ENCODE results near the gene UFC1.
A peak's percentile ranks its signal among the peaks of the same experiment; 100 is the strongest.

UFC1 gene

DNA sequence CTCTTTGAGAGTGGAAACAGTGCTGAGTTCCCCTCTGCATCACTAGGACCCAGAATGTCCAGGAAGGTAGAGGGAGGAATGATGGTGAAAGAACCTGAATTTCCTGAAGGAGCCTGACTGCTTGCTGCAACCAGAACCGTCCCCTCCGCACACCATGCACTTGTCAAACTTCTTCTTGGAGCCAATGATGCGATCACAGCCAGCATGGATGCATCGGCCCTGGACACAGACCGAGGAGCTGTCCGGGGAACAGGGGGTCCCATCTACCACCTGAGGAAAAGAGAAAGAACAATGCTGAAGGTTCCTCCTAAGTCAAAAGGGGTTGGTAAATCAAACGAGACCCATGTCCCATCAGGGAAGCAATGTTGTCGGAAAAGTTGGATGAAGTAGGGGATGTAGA lies 38.2 kb downstream of the UFC1 start:
- no CpG with 5 or more reads among the region's 8 CpGs for WGBS, 2 donors (ENCODE audit: extremely low coverage in 2 of 2, insufficient read length in 2 of 2, insufficient replicate concordance in 1 of 2)
- H3K4me3 ChIP-seq (ENCODE audit: low read length in 2 of 2), result no peak overlapping the region

DNA sequence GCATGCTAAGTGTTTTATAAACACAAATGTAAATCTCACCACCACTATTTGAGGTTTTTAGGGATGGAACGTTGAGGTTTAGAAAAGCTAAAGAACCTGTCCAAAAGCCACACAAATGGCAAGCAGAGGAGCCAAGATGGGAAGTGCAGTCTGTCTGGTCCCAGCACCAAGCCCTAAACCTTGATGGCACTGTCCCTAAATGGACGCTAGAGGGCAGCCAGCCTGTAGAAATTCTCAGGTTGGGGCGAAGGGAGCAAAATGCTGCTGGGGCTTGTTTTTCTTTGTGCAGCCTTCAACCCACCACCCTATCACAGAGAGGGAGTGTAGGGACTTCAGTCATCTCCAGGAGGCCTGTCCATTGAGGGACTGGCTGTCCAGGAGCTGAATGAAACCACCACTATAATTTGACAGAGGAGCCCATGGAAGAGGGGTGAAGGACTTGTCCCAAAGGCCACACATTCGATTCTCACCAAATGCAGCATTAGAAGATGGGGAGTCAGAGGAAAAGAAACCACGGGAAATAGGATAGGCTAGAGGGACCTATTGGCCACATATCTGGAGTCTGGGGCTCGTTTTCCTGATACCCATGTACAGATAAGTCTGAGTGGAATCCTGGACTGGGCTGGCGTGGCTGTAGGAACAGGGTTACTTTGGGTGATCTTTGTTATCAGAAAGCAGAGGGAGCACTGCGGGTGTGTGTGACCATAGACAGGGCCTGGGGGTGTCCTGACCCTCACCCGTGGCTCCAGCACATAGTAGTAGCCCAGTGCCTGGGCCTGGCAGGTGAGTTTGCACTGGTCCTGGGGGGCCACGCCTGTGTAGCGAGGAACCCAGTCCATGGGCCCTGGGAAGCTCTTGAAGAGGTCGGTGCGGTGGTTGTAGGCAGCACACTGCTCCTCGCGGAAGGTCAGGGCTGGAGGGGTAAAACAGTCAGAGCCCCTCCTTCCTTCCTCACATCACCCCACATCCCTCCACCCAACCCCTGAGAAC lies 39.0 kb downstream of the UFC1 start:
- Histone ChIP-seq H3K4me2 (ENCODE audit: insufficient read depth, low read length, poor library complexity, severe bottlenecking) (no peak overlapping the region), H3K14ac (ENCODE audit: low read length) (no peak overlapping the region), H2BK120ac (ENCODE audit: low read depth, low read length) (no peak overlapping the region), H4K8ac (ENCODE audit: low read depth, low read length) (no peak overlapping the region), H2BK12ac (ENCODE audit: low read length) (no peak overlapping the region), H3K79me1 (ENCODE audit: low read depth, low read length) (no peaks in the 10 kb centered on the region), H2AK5ac (ENCODE audit: low read depth, low read length) (no peak overlapping the region), H2BK5ac (ENCODE audit: low read length) (no peak overlapping the region), H3K9me3 (replicated peaks in 1 of 2; ENCODE audit: control insufficient read depth in 2 of 2, insufficient read depth in 1 of 2, low read depth in 1 of 2, low read length in 2 of 2) (no peaks in the 10 kb centered on the region), H2AFZ (ENCODE audit: low read length) (peak overlapping the region; percentile 88), H4K91ac (ENCODE audit: low read depth, low read length, poor library complexity) (no peak overlapping the region), H3K27me3 (ENCODE audit: control insufficient read depth in 3 of 3, insufficient read depth in 3 of 3, low read depth in 1 of 3, low read length in 3 of 3) (no peaks in the 10 kb centered on the region), H3K9ac (ENCODE audit: low read depth, low read length, poor library complexity) (no peak overlapping the region), H3K4me1 (ENCODE audit: control insufficient read depth in 2 of 2, insufficient read depth in 1 of 2, low read depth in 1 of 2, low read length in 2 of 2) (peaks cover 9 to 12% of the 10 kb centered on the region in 2 donors), H3K4me3 (ENCODE audit: low read length in 2 of 2) (no peak overlapping the region), H3K36me3 (replicated peaks in 1 of 2; ENCODE audit: control insufficient read depth in 2 of 2, insufficient read depth in 2 of 2, low read length in 2 of 2) (peaks cover 0 to 3% of the 10 kb centered on the region in 2 donors), H2BK15ac (ENCODE audit: low read length) (peak overlapping the region; percentile 2), H3K18ac (ENCODE audit: low read length) (no peak overlapping the region), H3K23ac (ENCODE audit: low read depth, low read length, poor library complexity) (no peak overlapping the region), H3K27ac (replicated peaks; ENCODE audit: low read length) (no peak overlapping the region), H3K4ac (ENCODE audit: low read length) (no peak overlapping the region)
- WGBS, 2 donors (ENCODE audit: extremely low coverage in 2 of 2, insufficient read length in 2 of 2, insufficient replicate concordance in 1 of 2), result no CpG with 5 or more reads among the region's 15 CpGs
- no peak for DNase-seq (ENCODE audit: low spot score)

More for the DNA sequence above, 38.2 kb downstream of the UFC1 start:
- Histone ChIP-seq H2BK5ac (ENCODE audit: low read length) (no peak overlapping the region), H2AK5ac (ENCODE audit: low read depth, low read length) (no peak overlapping the region), H2BK120ac (ENCODE audit: low read depth, low read length) (no peak overlapping the region), H3K14ac (ENCODE audit: low read length) (no peak overlapping the region), H2BK15ac (ENCODE audit: low read length) (no peak overlapping the region), H4K91ac (ENCODE audit: low read depth, low read length, poor library complexity) (no peak overlapping the region), H3K27ac (replicated peaks; ENCODE audit: low read length) (no peak overlapping the region), H3K36me3 (replicated peaks in 1 of 2; ENCODE audit: control insufficient read depth in 2 of 2, insufficient read depth in 2 of 2, low read length in 2 of 2) (peaks cover 0 to 3% of the 10 kb centered on the region in 2 donors), H3K23ac (ENCODE audit: low read depth, low read length, poor library complexity) (no peak overlapping the region), H3K27me3 (ENCODE audit: control insufficient read depth in 3 of 3, insufficient read depth in 3 of 3, low read depth in 1 of 3, low read length in 3 of 3) (no peaks in the 10 kb centered on the region), H2AFZ (ENCODE audit: low read length) (peak overlapping the region; percentile 27), H3K4me2 (ENCODE audit: insufficient read depth, low read length, poor library complexity, severe bottlenecking) (no peak overlapping the region), H3K18ac (ENCODE audit: low read length) (no peak overlapping the region), H3K4me1 (ENCODE audit: control insufficient read depth in 2 of 2, insufficient read depth in 1 of 2, low read depth in 1 of 2, low read length in 2 of 2) (peaks cover 4 to 6% of the 10 kb centered on the region in 2 donors), H3K9me3 (replicated peaks in 1 of 2; ENCODE audit: control insufficient read depth in 2 of 2, insufficient read depth in 1 of 2, low read depth in 1 of 2, low read length in 2 of 2) (no peaks in the 10 kb centered on the region), H2BK12ac (ENCODE audit: low read length) (no peak overlapping the region), H3K79me1 (ENCODE audit: low read depth, low read length) (no peaks in the 10 kb centered on the region), H3K4ac (ENCODE audit: low read length) (no peak overlapping the region), H4K8ac (ENCODE audit: low read depth, low read length) (no peak overlapping the region), H3K9ac (ENCODE audit: low read depth, low read length, poor library complexity) (no peak overlapping the region)
- no peak for DNase-seq (ENCODE audit: low spot score)

DNA sequence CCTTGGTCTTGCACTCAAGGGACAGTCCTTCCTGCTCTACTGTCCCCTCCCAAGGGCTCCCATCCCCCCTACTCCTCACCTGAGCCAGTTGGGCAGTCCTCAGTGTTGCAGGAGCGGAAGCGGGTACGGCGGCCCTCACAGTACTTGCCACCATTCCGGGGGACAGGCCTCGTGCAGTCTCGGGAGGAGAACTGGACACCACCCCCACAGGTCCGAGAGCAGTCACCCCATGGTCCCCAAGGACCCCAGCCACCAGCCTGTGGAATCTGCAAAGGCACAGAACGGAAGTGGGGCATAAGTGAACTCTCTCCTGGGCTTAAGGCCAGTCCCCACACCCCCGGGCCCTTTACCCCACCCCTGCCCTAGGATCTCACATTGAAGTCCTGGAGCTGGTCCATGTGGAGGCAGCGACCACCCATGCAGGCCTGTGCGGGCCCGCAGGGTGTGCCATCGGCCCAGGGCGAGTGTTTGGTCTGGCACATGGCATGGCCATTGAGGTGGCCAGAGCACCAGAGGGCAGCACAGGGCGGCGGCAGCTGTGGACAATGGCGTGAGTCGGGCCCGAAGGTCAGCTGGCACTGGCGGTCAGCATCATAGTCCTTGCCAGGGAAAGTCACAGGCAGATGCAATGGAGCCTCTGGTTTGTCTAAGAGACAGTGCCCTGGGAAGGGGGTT lies 39.9 kb downstream of the UFC1 start:
- H2BK120ac ChIP-seq (ENCODE audit: low read depth, low read length), result no peak overlapping the region
- peaks cover 13 to 20% of the 10 kb centered on the region in 2 donors for H3K4me1 ChIP-seq (ENCODE audit: control insufficient read depth in 2 of 2, insufficient read depth in 1 of 2, low read depth in 1 of 2, low read length in 2 of 2)

DNA sequence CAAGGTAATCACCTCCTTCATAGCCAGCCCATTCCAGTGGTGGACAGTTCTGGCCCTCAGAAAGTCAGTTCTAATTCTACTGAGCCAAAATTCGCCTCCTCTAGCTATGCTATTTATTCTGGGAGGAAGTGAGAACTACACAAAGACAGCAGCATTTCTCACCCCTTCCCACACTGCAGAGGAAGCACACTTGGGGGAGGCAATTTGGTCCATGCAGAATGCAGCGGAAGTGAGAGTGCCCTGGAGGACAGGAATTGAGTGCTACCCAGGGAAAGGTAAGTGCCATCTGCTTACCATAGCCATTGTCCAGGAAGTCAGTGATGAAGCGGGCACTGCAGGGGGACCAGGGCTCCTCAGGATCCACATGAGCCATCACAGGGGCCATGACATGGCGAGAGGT lies 41.4 kb downstream of the UFC1 start:
- no peaks in the 10 kb centered on the region for H3K79me1 ChIP-seq (ENCODE audit: low read depth, low read length)
- no CpG with 5 or more reads among the region's 4 CpGs for WGBS, 2 donors (ENCODE audit: extremely low coverage in 2 of 2, insufficient read length in 2 of 2, insufficient replicate concordance in 1 of 2)
- H2BK120ac ChIP-seq (ENCODE audit: low read depth, low read length), result no peak overlapping the region
- no peak overlapping the region for H3K4ac ChIP-seq (ENCODE audit: low read length)
- no peak overlapping the region for H3K9ac ChIP-seq (ENCODE audit: low read depth, low read length, poor library complexity)
- DNase-seq (ENCODE audit: low spot score), result no peak
- no peak overlapping the region for H2AFZ ChIP-seq (ENCODE audit: low read length)
- peaks cover 0 to 3% of the 10 kb centered on the region in 2 donors for H3K36me3 ChIP-seq (replicated peaks in 1 of 2; ENCODE audit: control insufficient read depth in 2 of 2, insufficient read depth in 2 of 2, low read length in 2 of 2)
- no peak overlapping the region for H2BK15ac ChIP-seq (ENCODE audit: low read length)
- H2BK5ac ChIP-seq (ENCODE audit: low read length), result no peak overlapping the region
- H4K8ac ChIP-seq (ENCODE audit: low read depth, low read length), result no peak overlapping the region
- H3K14ac ChIP-seq (ENCODE audit: low read length), result no peak overlapping the region
- H3K23ac ChIP-seq (ENCODE audit: low read depth, low read length, poor library complexity), result no peak overlapping the region
- H3K4me1 ChIP-seq (ENCODE audit: control insufficient read depth in 2 of 2, insufficient read depth in 1 of 2, low read depth in 1 of 2, low read length in 2 of 2), result peaks cover 16 to 33% of the 10 kb centered on the region in 2 donors
- H3K4me2 ChIP-seq (ENCODE audit: insufficient read depth, low read length, poor library complexity, severe bottlenecking), result no peak overlapping the region
- no peak overlapping the region for H2BK12ac ChIP-seq (ENCODE audit: low read length)
- no peaks in the 10 kb centered on the region for H3K27me3 ChIP-seq (ENCODE audit: control insufficient read depth in 3 of 3, insufficient read depth in 3 of 3, low read depth in 1 of 3, low read length in 3 of 3)
- H3K4me3 ChIP-seq (ENCODE audit: low read length in 2 of 2), result no peak overlapping the region
- H2AK5ac ChIP-seq (ENCODE audit: low read depth, low read length), result no peak overlapping the region
- H4K91ac ChIP-seq (ENCODE audit: low read depth, low read length, poor library complexity), result no peak overlapping the region
- no peak overlapping the region for H3K27ac ChIP-seq (replicated peaks; ENCODE audit: low read length)
- H3K9me3 ChIP-seq (replicated peaks in 1 of 2; ENCODE audit: control insufficient read depth in 2 of 2, insufficient read depth in 1 of 2, low read depth in 1 of 2, low read length in 2 of 2), result no peaks in the 10 kb centered on the region
- H3K18ac ChIP-seq (ENCODE audit: low read length), result no peak overlapping the region

More for the DNA sequence above, 39.9 kb downstream of the UFC1 start:
- H4K8ac ChIP-seq (ENCODE audit: low read depth, low read length), result no peak overlapping the region
- no CpG with 5 or more reads among the region's 21 CpGs for WGBS, 2 donors (ENCODE audit: extremely low coverage in 2 of 2, insufficient read length in 2 of 2, insufficient replicate concordance in 1 of 2)
- peak overlapping the region; percentile 21 for H3K18ac ChIP-seq (ENCODE audit: low read length)
- H2AFZ ChIP-seq (ENCODE audit: low read length), result peak overlapping the region; percentile 88
- no peak overlapping the region for H3K27ac ChIP-seq (replicated peaks; ENCODE audit: low read length)
- H3K9ac ChIP-seq (ENCODE audit: low read depth, low read length, poor library complexity), result no peak overlapping the region
- H3K36me3 ChIP-seq (replicated peaks in 1 of 2; ENCODE audit: control insufficient read depth in 2 of 2, insufficient read depth in 2 of 2, low read length in 2 of 2), result peaks cover 0 to 3% of the 10 kb centered on the region in 2 donors
- H2BK15ac ChIP-seq (ENCODE audit: low read length), result peak overlapping the region; percentile 2
- DNase-seq (ENCODE audit: low spot score), result no peak
- no peak overlapping the region for H3K4me2 ChIP-seq (ENCODE audit: insufficient read depth, low read length, poor library complexity, severe bottlenecking)
- no peaks in the 10 kb centered on the region for H3K79me1 ChIP-seq (ENCODE audit: low read depth, low read length)
- no peak overlapping the region for H2BK5ac ChIP-seq (ENCODE audit: low read length)
- no peak overlapping the region for H3K23ac ChIP-seq (ENCODE audit: low read depth, low read length, poor library complexity)
- no peak overlapping the region for H3K14ac ChIP-seq (ENCODE audit: low read length)
- H3K4ac ChIP-seq (ENCODE audit: low read length), result no peak overlapping the region
- H2BK12ac ChIP-seq (ENCODE audit: low read length), result no peak overlapping the region
- H3K4me3 ChIP-seq (ENCODE audit: low read length in 2 of 2), result no peak overlapping the region
- H3K27me3 ChIP-seq (ENCODE audit: control insufficient read depth in 3 of 3, insufficient read depth in 3 of 3, low read depth in 1 of 3, low read length in 3 of 3), result no peaks in the 10 kb centered on the region
- no peaks in the 10 kb centered on the region for H3K9me3 ChIP-seq (replicated peaks in 1 of 2; ENCODE audit: control insufficient read depth in 2 of 2, insufficient read depth in 1 of 2, low read depth in 1 of 2, low read length in 2 of 2)
- H4K91ac ChIP-seq (ENCODE audit: low read depth, low read length, poor library complexity), result peak overlapping the region; percentile 32
- H2AK5ac ChIP-seq (ENCODE audit: low read depth, low read length), result no peak overlapping the region
